Measurements from ENCODE around the gene PIK3CA. TPM values are rescaled to one million over a fixed set of nuclear protein-coding genes. Genes with fewer than 3 reads are reported as not detected.
"Not testable (repeated sequence)": the region's sequence is repeated elsewhere in the genome, so short reads cannot be mapped to it uniquely, and the experiment has no call there.

PIK3CA gene
- total RNA-seq, 1 experiment from 2014 or later: 27.6 TPM

DNA sequence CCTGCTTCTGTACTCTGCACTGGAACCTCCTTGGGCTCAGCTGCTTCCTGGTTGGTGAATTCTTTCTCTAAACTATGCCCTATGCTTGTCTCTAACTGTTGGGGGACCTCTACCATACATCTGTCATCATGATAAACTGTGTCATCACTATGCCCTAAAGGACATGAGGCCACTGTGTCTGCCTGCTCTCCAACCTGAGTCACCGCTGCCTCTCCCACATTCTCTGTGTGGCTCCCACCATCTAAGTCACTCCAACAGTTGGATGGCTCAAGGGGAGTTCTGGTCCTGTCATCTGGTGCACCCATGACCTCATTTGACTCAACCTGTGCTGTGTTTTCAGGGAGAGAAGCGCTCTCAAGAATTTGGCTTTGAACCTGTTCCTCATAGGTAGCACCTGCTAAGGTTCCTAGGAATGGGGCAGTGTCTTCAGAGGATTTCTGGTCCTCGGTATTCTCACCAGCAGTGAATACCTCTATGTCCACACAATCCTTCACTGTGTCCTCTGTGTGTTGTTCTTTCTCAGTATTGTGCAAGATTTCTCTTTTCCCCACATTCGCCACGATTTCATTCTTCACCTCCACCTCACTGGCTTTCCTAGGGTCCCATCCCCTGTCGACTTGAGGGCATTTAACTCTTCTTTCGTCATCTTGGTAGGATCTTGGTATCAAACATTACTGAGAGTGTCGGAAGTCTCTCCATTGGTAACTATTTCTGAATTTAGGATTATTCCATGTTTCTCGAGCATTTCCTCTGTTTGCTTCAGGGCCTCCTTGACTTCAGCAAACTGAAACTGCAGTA is 112.0 kb downstream of the PIK3CA start:
- H3K36me3 ChIP-seq (ENCODE audit: control insufficient read depth, insufficient read depth, low read length); intact Hi-C loops (cut with micrococcal nuclease; ENCODE audit: unreplicated experiment); H3K27me3 ChIP-seq (ENCODE audit: control insufficient read depth, insufficient read depth, low read length); in situ Hi-C loops (cut with HindIII; ENCODE audit: low pct_unique_long_range_greater_than_20kb, low sequenced_read_pairs); H3K9me3 ChIP-seq (ENCODE audit: control insufficient read depth, insufficient read depth, low read depth, low read length); DNase-seq (ENCODE audit: low read depth, low spot score); ATAC-seq; POLR2A ChIA-PET; H3K4me1 ChIP-seq (ENCODE audit: control insufficient read depth, insufficient read depth, low read length): not testable (repeated sequence)
- H3K4me3 ChIP-seq (ENCODE audit: low read depth in 2 of 2, low read length in 2 of 2): peak overlapping the region; percentile 62 to 63
- CTCF ChIA-PET: interaction anchor here (0.7 kb wide), 1 partner anchor 12 kb away, joined by 3 read pairs; no protein-coding TSS in a partner anchor
- H3K27ac ChIP-seq (ENCODE audit: low read length): peak overlapping the region; percentile 73
- BruUV-seq (replicated peaks): TSS peak; percentile 72

DNA sequence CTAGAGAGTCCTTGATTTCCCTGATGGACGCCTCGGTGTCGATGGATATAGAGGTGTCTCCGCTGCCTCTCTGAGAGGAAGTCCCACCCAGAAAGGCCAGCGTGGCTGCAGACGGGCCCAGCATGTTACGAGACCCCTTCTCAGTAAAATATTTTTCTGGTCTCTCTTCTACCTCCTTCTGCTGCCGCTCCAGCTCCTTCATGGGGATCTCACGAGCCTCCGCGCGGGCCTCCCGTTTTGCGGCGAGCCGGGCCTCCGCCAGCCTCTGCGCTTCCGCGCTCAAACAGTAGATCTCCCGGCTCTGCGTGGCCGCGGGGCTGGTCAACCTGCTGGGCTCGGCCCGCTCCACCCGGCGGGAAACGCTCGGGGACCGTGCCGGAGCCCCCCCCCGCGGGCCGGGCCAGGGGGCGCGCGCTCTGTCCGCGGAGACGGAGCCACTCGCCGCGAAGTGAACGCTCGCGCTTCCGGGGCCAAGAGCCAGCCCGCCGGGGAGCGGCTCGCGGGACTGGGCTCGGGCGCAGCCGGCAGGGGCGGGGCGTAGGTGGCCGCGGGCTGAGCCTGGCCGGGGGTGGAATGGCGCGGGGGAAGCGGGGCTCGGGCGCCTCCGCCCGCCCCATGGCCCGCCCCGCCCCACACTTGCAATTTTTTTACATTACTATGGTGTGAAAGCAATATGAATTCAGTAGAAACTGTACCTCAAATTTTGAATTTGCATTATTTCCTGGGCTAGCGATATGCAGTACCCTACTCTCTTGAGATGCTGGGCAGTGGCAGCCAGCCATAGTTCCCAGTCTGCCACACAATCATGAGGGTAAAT is 113.0 kb downstream of the PIK3CA start:
- Histone ChIP-seq H3K9me3 (ENCODE audit: control insufficient read depth, insufficient read depth, low read depth, low read length) (no peaks in the 10 kb centered on the region), H3K36me3 (ENCODE audit: control insufficient read depth, insufficient read depth, low read length) (no peaks in the 10 kb centered on the region), H3K4me3 (ENCODE audit: low read depth in 2 of 2, low read length in 2 of 2) (peak overlapping the region; percentile 62 to 63), H3K27me3 (ENCODE audit: control insufficient read depth, insufficient read depth, low read length) (peaks cover 3% of the 10 kb centered on the region; the same call in 1 of the 2 replicates), H3K27ac (ENCODE audit: low read length) (peak overlapping the region; percentile 79), H3K4me1 (ENCODE audit: control insufficient read depth, insufficient read depth, low read length) (peaks cover 5% of the 10 kb centered on the region; the same call in 1 of the 2 replicates)
- POLR2A ChIA-PET: no interaction called here
- in situ Hi-C loops (cut with HindIII; ENCODE audit: low pct_unique_long_range_greater_than_20kb, low sequenced_read_pairs): no loop called here
- no TSS peak for BruUV-seq (replicated peaks)
- CTCF ChIA-PET: interaction anchor here (0.7 kb wide), 1 partner anchor 11 kb away, joined by 3 read pairs; no protein-coding TSS in a partner anchor
- intact Hi-C loops (cut with micrococcal nuclease; ENCODE audit: unreplicated experiment): no loop called here
- ATAC-seq: peak; percentile 99
- DNase-seq (ENCODE audit: low read depth, low spot score): no peak
- peak; percentile 68; the same call in 1 of the 2 replicates for TF ChIP-seq POLR2AphosphoS5 (IDR thresholded peaks at IDR 0.05; ENCODE audit: low read depth, low read length)
- no peak; the same call in 1 of the 2 replicates for TF ChIP-seq SIN3A (IDR thresholded peaks at IDR 0.05; ENCODE audit: borderline replicate concordance, insufficient read depth, low read depth, low read length)
- TF ChIP-seq, protein P1, sequence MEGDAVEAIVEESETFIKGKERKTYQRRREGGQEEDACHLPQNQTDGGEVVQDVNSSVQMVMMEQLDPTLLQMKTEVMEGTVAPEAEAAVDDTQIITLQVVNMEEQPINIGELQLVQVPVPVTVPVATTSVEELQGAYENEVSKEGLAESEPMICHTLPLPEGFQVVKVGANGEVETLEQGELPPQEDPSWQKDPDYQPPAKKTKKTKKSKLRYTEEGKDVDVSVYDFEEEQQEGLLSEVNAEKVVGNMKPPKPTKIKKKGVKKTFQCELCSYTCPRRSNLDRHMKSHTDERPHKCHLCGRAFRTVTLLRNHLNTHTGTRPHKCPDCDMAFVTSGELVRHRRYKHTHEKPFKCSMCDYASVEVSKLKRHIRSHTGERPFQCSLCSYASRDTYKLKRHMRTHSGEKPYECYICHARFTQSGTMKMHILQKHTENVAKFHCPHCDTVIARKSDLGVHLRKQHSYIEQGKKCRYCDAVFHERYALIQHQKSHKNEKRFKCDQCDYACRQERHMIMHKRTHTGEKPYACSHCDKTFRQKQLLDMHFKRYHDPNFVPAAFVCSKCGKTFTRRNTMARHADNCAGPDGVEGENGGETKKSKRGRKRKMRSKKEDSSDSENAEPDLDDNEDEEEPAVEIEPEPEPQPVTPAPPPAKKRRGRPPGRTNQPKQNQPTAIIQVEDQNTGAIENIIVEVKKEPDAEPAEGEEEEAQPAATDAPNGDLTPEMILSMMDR (IDR thresholded peaks at IDR 0.05): no peak
- TF ChIP-seq TCF7L2 (IDR thresholded peaks at IDR 0.05; ENCODE audit: low read depth, low read length): 0 out of 2 replicates have a peak, but pooled peaks have one; percentile 19
- TF ChIP-seq, protein P2, sequence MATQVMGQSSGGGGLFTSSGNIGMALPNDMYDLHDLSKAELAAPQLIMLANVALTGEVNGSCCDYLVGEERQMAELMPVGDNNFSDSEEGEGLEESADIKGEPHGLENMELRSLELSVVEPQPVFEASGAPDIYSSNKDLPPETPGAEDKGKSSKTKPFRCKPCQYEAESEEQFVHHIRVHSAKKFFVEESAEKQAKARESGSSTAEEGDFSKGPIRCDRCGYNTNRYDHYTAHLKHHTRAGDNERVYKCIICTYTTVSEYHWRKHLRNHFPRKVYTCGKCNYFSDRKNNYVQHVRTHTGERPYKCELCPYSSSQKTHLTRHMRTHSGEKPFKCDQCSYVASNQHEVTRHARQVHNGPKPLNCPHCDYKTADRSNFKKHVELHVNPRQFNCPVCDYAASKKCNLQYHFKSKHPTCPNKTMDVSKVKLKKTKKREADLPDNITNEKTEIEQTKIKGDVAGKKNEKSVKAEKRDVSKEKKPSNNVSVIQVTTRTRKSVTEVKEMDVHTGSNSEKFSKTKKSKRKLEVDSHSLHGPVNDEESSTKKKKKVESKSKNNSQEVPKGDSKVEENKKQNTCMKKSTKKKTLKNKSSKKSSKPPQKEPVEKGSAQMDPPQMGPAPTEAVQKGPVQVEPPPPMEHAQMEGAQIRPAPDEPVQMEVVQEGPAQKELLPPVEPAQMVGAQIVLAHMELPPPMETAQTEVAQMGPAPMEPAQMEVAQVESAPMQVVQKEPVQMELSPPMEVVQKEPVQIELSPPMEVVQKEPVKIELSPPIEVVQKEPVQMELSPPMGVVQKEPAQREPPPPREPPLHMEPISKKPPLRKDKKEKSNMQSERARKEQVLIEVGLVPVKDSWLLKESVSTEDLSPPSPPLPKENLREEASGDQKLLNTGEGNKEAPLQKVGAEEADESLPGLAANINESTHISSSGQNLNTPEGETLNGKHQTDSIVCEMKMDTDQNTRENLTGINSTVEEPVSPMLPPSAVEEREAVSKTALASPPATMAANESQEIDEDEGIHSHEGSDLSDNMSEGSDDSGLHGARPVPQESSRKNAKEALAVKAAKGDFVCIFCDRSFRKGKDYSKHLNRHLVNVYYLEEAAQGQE (IDR thresholded peaks at IDR 0.05; ENCODE audit: insufficient read depth in 1 of 2, low read depth in 2 of 2, low read length in 1 of 2): no peak
